H9 (cell line): ENCODE measurements around the gene GABBR2. TPM values are rescaled to one million over a fixed set of nuclear protein-coding genes. Genes with fewer than 3 reads are reported as not detected.

ENCODE experiments used
- DNase-seq: peaks from one replicate; pipeline ENCODE4 v3.0.0-alpha.2; 2017
- H2AFZ ChIP-seq: one replicate; pipeline ENCODE4 v1.6.1; 2013; ENCODE audit warnings: mild to moderate bottlenecking, low read length, control low read depth, moderate library complexity
- H2AK5ac ChIP-seq: 2 replicates; pipeline ENCODE4 v1.6.1; 2013; ENCODE audit warnings: low read length, control low read depth, mixed read lengths; ENCODE audit not compliant: insufficient read length
- H2BK120ac ChIP-seq: one replicate; pipeline ENCODE4 v1.6.1; 2013; ENCODE audit warnings: low read depth, mild to moderate bottlenecking, low read length, control low read depth, inconsistent platforms; ENCODE audit not compliant: poor library complexity, severe bottlenecking
- H2BK12ac ChIP-seq: 2 replicates; pipeline ENCODE4 v1.6.1; 2013; ENCODE audit warnings: low read length, control low read depth, mixed read lengths, low read depth; ENCODE audit not compliant: insufficient read length
- H2BK15ac ChIP-seq: 2 replicates; pipeline ENCODE4 v1.6.1; 2013; ENCODE audit warnings: low read depth, low read length, control low read depth
- H2BK20ac ChIP-seq: one replicate; pipeline ENCODE4 v1.6.1; 2013; ENCODE audit warnings: low read depth, mild to moderate bottlenecking, low read length, control low read depth, inconsistent platforms; ENCODE audit not compliant: poor library complexity, severe bottlenecking
- H2BK5ac ChIP-seq: 2 replicates; pipeline ENCODE4 v1.6.1; 2013; ENCODE audit warnings: low read length, control low read depth, mixed read lengths; ENCODE audit not compliant: insufficient read length
- H3K14ac ChIP-seq: 2 replicates; pipeline ENCODE4 v1.6.1; 2013; ENCODE audit warnings: low read length, control low read depth; ENCODE audit not compliant: insufficient read depth
- H3K18ac ChIP-seq: 2 replicates; pipeline ENCODE4 v1.6.1; 2013; ENCODE audit warnings: low read depth, mild to moderate bottlenecking, mixed read lengths, low read length, control low read depth; ENCODE audit not compliant: insufficient read length
- H3K23ac ChIP-seq: 2 replicates; pipeline ENCODE4 v1.6.1; 2013; ENCODE audit warnings: low read length, control low read depth, mixed read lengths, low read depth; ENCODE audit not compliant: insufficient read length
- H3K23me2 ChIP-seq: 2 replicates; pipeline ENCODE4 v1.6.1; 2013; ENCODE audit warnings: low read depth, mild to moderate bottlenecking, mixed read lengths, low read length, control low read depth; ENCODE audit not compliant: insufficient read length, poor library complexity, severe bottlenecking
- H3K27ac ChIP-seq: 2 replicates; pipeline ENCODE4 v1.5.1; 2013; ENCODE audit warnings: low read length, control low read depth, mixed read lengths, low read depth; ENCODE audit not compliant: insufficient read length
- H3K27me3 ChIP-seq: 2 replicates; pipeline ENCODE4 v1.6.1; 2013; ENCODE audit warnings: low read length, control low read depth, inconsistent platforms; ENCODE audit not compliant: insufficient read depth
- H3K4ac ChIP-seq: 2 replicates; pipeline ENCODE4 v1.6.1; 2013; ENCODE audit warnings: low read depth, mild to moderate bottlenecking, control low read depth, inconsistent platforms, low read length, moderate library complexity
- H3K4me1 ChIP-seq: 2 replicates; pipeline ENCODE4 v1.6.1; 2013; ENCODE audit warnings: low read length, control low read depth, inconsistent platforms; ENCODE audit not compliant: insufficient read depth
- H3K4me2 ChIP-seq: 2 replicates; pipeline ENCODE4 v1.6.1; 2013; ENCODE audit warnings: low read length, control low read depth, mixed read lengths; ENCODE audit not compliant: insufficient read length, insufficient read depth
- H3K56ac ChIP-seq: 2 replicates; pipeline ENCODE4 v1.6.1; 2013; ENCODE audit warnings: low read depth, mild to moderate bottlenecking, mixed read lengths, low read length, control low read depth; ENCODE audit not compliant: insufficient read length
- H3K79me1 ChIP-seq: 2 replicates; pipeline ENCODE4 v1.6.1; 2013; ENCODE audit warnings: low read depth, mild to moderate bottlenecking, moderate library complexity, low read length, control low read depth, inconsistent platforms; ENCODE audit not compliant: insufficient read depth, poor library complexity, severe bottlenecking
- H3K79me2 ChIP-seq: 2 replicates; pipeline ENCODE4 v1.6.1; 2013; ENCODE audit warnings: low read length, control low read depth, inconsistent platforms; ENCODE audit not compliant: insufficient read depth
- H3K9ac ChIP-seq: 2 replicates; pipeline ENCODE4 v1.6.1; 2013; ENCODE audit warnings: low read length, control low read depth, mixed read lengths; ENCODE audit not compliant: insufficient read length; ENCODE audit errors: extremely low read depth
- H3K9me3 ChIP-seq: one replicate; pipeline ENCODE4 v1.6.1; 2013; ENCODE audit warnings: low read depth, low read length, inconsistent platforms; ENCODE audit not compliant: control insufficient read depth
- H3T11ph ChIP-seq: one replicate; pipeline ENCODE4 v1.6.1; 2013; ENCODE audit warnings: mild to moderate bottlenecking, low read length, control low read depth, inconsistent platforms
- H4K20me1 ChIP-seq: one replicate; pipeline ENCODE4 v1.6.1; 2013; ENCODE audit not compliant: control insufficient read depth, insufficient read length, insufficient read depth
- H4K5ac ChIP-seq: 2 replicates; pipeline ENCODE4 v1.6.1; 2013; ENCODE audit warnings: low read depth, mild to moderate bottlenecking, mixed read lengths, low read length, control low read depth; ENCODE audit not compliant: insufficient read length
- H4K8ac ChIP-seq: replicated peaks from 2 replicates; pipeline ENCODE4 v1.6.1; 2013; ENCODE audit warnings: low read length, control low read depth, mixed read lengths, low read depth; ENCODE audit not compliant: insufficient read length
- H4K91ac ChIP-seq: 2 replicates; pipeline ENCODE4 v1.6.1; 2013; ENCODE audit warnings: low read depth, mild to moderate bottlenecking, moderate library complexity, mixed read lengths, low read length, control low read depth; ENCODE audit not compliant: insufficient read length
- H3K27ac Mint-ChIP-seq, 3 experiments: 2 replicates in 2 of 3; 3 replicates in 1 of 3; pipeline ENCODE4 v1.8.0; 2020 to 2021; ENCODE audit warnings: mixed read lengths in 3 of 3, mild to moderate bottlenecking in 1 of 3, moderate library complexity in 1 of 3
- H3K27me3 Mint-ChIP-seq: 2 replicates; pipeline ENCODE4 v1.8.0; 2021; ENCODE audit warnings: low read depth, mild to moderate bottlenecking, moderate library complexity, mixed read lengths
- H3K36me3 Mint-ChIP-seq, 3 experiments: 2 replicates in 2 of 3; 3 replicates in 1 of 3; pipeline ENCODE4 v1.8.0; 2020 to 2021; ENCODE audit warnings: low read depth in 3 of 3, mixed read lengths in 3 of 3; ENCODE audit not compliant: insufficient read depth in 1 of 3
- H3K4me1 Mint-ChIP-seq, 2 experiments: 2 replicates each; pipeline ENCODE4 v1.8.0; 2020; ENCODE audit warnings: mixed read lengths in 2 of 2
- H3K4me3 Mint-ChIP-seq, 2 experiments: 2 replicates in 1 of 2; 3 replicates in 1 of 2; pipeline ENCODE4 v1.8.0; 2020 to 2021; ENCODE audit warnings: mild to moderate bottlenecking in 2 of 2, mixed read lengths in 2 of 2, moderate library complexity in 1 of 2
- H3K9me3 Mint-ChIP-seq, 2 experiments: 2 replicates in 1 of 2; 3 replicates in 1 of 2; pipeline ENCODE4 v1.8.0; 2020; ENCODE audit warnings: mild to moderate bottlenecking in 2 of 2, mixed read lengths in 2 of 2, moderate library complexity in 1 of 2
- WGBS: extraction: QIAGEN DNeasy Blood & Tissue Kit; methylation state at CpG from one replicate; pipeline ENCODE4 v1.1.7; 2013; ENCODE audit warnings: missing lambda C conversion rate, low lambda C conversion rate, mixed read lengths; ENCODE audit not compliant: insufficient read length; ENCODE audit errors: extremely low coverage; 5-methylcytosine and 5-hydroxymethylcytosine counted together
- total RNA-seq: library from RNA; stranded (reverse); gene quantifications from 2 replicates; pipeline ENCODE4 v1.2.1, GENCODE V29; 2021
- TF ChIP-seq, protein P1 (sequence below): fragments of 200-600 bp; sonication (generic); conservative IDR thresholded peaks from 3 replicates; pipeline ENCODE4 v1.8.0; 2021; ENCODE audit warnings: antibody characterized with exemption, mild to moderate bottlenecking

GABBR2 gene
- total RNA-seq, 1 experiment from 2014 or later = 0.66 TPM

DNA sequence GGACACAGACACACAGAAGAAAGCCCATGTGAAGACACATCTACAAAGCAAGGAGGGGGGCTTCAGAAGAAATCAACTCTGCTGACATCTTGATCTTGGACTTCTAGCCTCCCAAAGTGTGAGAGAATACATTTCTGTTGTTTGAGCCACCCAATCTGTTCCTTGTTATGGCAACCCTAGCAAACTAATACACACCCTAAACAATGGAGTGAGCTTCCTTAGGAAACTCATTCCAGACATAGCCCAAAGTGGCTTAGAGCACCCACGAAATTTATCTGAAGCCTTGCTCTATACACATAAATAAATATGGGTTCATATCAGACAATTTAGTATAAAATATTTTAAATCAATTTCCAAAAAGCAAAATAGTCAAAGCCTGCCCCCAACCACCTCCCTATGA, 445.7 kb downstream of the GABBR2 start:
- Histone ChIP-seq H3K9ac (no peak overlapping the region), H3K14ac (no peak overlapping the region), H2BK5ac (no peak overlapping the region), H3K27me3 (no peaks in the 10 kb centered on the region), H4K8ac (no peak overlapping the region), H3K9me3 (no peaks in the 10 kb centered on the region), H2AK5ac (no peak overlapping the region), H2BK15ac (no peak overlapping the region), H4K5ac (no peak overlapping the region), H2BK12ac (no peak overlapping the region), H2BK20ac (no peak overlapping the region), H3K79me1 (no peaks in the 10 kb centered on the region), H4K91ac (no peak overlapping the region), H3T11ph (no peak overlapping the region), H3K4ac (no peak overlapping the region), H3K56ac (no peak overlapping the region), H2AFZ (no peak overlapping the region), H3K4me1 (peaks cover 2% of the 10 kb centered on the region; the same call in 1 of the 2 replicates), H3K23ac (no peak overlapping the region), H4K20me1 (no peaks in the 10 kb centered on the region), H3K23me2 (no peaks in the 10 kb centered on the region), H3K27ac (no peak overlapping the region), H2BK120ac (no peak overlapping the region), H3K4me2 (no peak overlapping the region), H3K18ac (no peak overlapping the region), H3K79me2 (no peaks in the 10 kb centered on the region)
- H3K36me3 Mint-ChIP-seq = no peaks in the 10 kb centered on the region
- no peak overlapping the region for H3K4me3 Mint-ChIP-seq
- H3K27ac Mint-ChIP-seq = no peak overlapping the region
- H3K9me3 Mint-ChIP-seq = no peaks in the 10 kb centered on the region
- H3K27me3 Mint-ChIP-seq = no peaks in the 10 kb centered on the region
- TF ChIP-seq, protein P1, sequence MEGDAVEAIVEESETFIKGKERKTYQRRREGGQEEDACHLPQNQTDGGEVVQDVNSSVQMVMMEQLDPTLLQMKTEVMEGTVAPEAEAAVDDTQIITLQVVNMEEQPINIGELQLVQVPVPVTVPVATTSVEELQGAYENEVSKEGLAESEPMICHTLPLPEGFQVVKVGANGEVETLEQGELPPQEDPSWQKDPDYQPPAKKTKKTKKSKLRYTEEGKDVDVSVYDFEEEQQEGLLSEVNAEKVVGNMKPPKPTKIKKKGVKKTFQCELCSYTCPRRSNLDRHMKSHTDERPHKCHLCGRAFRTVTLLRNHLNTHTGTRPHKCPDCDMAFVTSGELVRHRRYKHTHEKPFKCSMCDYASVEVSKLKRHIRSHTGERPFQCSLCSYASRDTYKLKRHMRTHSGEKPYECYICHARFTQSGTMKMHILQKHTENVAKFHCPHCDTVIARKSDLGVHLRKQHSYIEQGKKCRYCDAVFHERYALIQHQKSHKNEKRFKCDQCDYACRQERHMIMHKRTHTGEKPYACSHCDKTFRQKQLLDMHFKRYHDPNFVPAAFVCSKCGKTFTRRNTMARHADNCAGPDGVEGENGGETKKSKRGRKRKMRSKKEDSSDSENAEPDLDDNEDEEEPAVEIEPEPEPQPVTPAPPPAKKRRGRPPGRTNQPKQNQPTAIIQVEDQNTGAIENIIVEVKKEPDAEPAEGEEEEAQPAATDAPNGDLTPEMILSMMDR = no peak
- no CpG with 5 or more reads among the region's 1 CpG for WGBS
- DNase-seq = no peak
- H3K4me1 Mint-ChIP-seq = peaks cover 25 to 35% of the 10 kb centered on the region in 2 experiments
